GM23338 (cell line): ENCODE measurements around the gene MFRP. TPM values are rescaled to one million over a fixed set of nuclear protein-coding genes. Genes with fewer than 3 reads are reported as not detected.

Experiments
- ATAC-seq: fragments of 200-7000 bp; cut with Tn5 transposase; 3 replicates; pipeline ENCODE4 v1.9.1; 2020
- DNase-seq: peaks from one replicate; pipeline ENCODE4 v3.0.0-alpha.2; 2015; ENCODE audit warnings: low spot score
- H2AFZ ChIP-seq: fragments of 200-600 bp; sonication (generic); 2 replicates; pipeline ENCODE4 v1.8.0; 2016; ENCODE audit warnings: antibody characterized with exemption, mild to moderate bottlenecking, moderate library complexity
- H3F3A ChIP-seq: fragments of 200-600 bp; sonication (generic); replicated peaks from 2 replicates; pipeline ENCODE4 v1.8.0; 2017; ENCODE audit warnings: antibody characterized with exemption, mixed run types, low read depth
- H3K27ac ChIP-seq: fragments of 200-600 bp; sonication (generic); 2 replicates; pipeline ENCODE4 v1.6.1; 2016; ENCODE audit warnings: low read depth
- H3K27me3 ChIP-seq: fragments of 200-600 bp; sonication (generic); 2 replicates; pipeline ENCODE4 v1.8.0; 2016; ENCODE audit warnings: mild to moderate bottlenecking, mixed run types, moderate library complexity; ENCODE audit not compliant: insufficient read depth
- H3K36me3 ChIP-seq: fragments of 200-600 bp; sonication (generic); 2 replicates; pipeline ENCODE4 v1.8.0; 2016; ENCODE audit warnings: mild to moderate bottlenecking; ENCODE audit not compliant: insufficient read depth
- H3K4me1 ChIP-seq: fragments of 200-600 bp; sonication (generic); 2 replicates; pipeline ENCODE4 v1.8.0; 2016; ENCODE audit warnings: mild to moderate bottlenecking, moderate library complexity; ENCODE audit not compliant: insufficient read depth
- H3K4me2 ChIP-seq: fragments of 200-600 bp; sonication (generic); 2 replicates; pipeline ENCODE4 v1.7.1; 2017; ENCODE audit warnings: mixed run types
- H3K4me3 ChIP-seq: fragments of 200-600 bp; sonication (generic); 2 replicates; pipeline ENCODE4 v1.6.1; 2016; ENCODE audit warnings: mixed run types
- H3K79me2 ChIP-seq: fragments of 200-600 bp; sonication (generic); replicated peaks from 2 replicates; pipeline ENCODE4 v1.8.0; 2017; ENCODE audit warnings: mild to moderate bottlenecking; ENCODE audit not compliant: insufficient read depth
- H3K9me2 ChIP-seq: fragments of 200-600 bp; sonication (generic); 2 replicates; pipeline ENCODE4 v1.8.0; 2017; ENCODE audit not compliant: insufficient read depth
- H4K20me1 ChIP-seq: fragments of 200-600 bp; sonication (generic); replicated peaks from 2 replicates; pipeline ENCODE4 v1.8.0; 2017; ENCODE audit warnings: mild to moderate bottlenecking; ENCODE audit not compliant: insufficient read depth
- H3K27ac Mint-ChIP-seq: 2 replicates; pipeline ENCODE4 v1.8.0; 2020; ENCODE audit warnings: inconsistent platforms, mild to moderate bottlenecking, moderate library complexity, mixed read lengths
- H3K27me3 Mint-ChIP-seq: 3 replicates; pipeline ENCODE4 v1.8.0; 2022; ENCODE audit warnings: low read depth, mild to moderate bottlenecking, moderate library complexity, mixed read lengths, inconsistent platforms; ENCODE audit not compliant: insufficient read depth, poor library complexity
- H3K36me3 Mint-ChIP-seq: 3 replicates; pipeline ENCODE4 v1.8.0; 2021; ENCODE audit warnings: low read depth, mild to moderate bottlenecking, inconsistent platforms, moderate library complexity, mixed read lengths
- H3K4me1 Mint-ChIP-seq: 3 replicates; pipeline ENCODE4 v1.8.0; 2020; ENCODE audit warnings: mild to moderate bottlenecking, inconsistent platforms, mixed read lengths
- H3K4me3 Mint-ChIP-seq: 3 replicates; pipeline ENCODE4 v1.8.0; 2021; ENCODE audit warnings: moderate library complexity, mild to moderate bottlenecking, inconsistent platforms, mixed read lengths
- H3K9me3 Mint-ChIP-seq: 3 replicates; pipeline ENCODE4 v1.8.0; 2020; ENCODE audit warnings: moderate library complexity, mild to moderate bottlenecking, inconsistent platforms, mixed read lengths
- EZH2 ChIP-seq: fragments of 200-600 bp; sonication (generic); IDR thresholded peaks from one replicate; pipeline ENCODE4 v1.8.0; 2017; ENCODE audit warnings: antibody characterized with exemption, mild to moderate bottlenecking, low read depth; ENCODE audit not compliant: unreplicated experiment
- JUNB ChIP-seq: IDR thresholded peaks from one replicate; pipeline ENCODE4 v1.6.1; 2016; ENCODE audit warnings: antibody characterized with exemption; ENCODE audit not compliant: unreplicated experiment
- NANOG ChIP-seq: IDR thresholded peaks from 2 replicates; pipeline ENCODE4 v1.6.1; 2016; ENCODE audit warnings: antibody characterized with exemption, borderline replicate concordance
- POLR2AphosphoS5 ChIP-seq: IDR thresholded peaks from 2 replicates; pipeline ENCODE4 v1.6.1; 2016; ENCODE audit warnings: antibody characterized with exemption, low read depth
- STAT1 ChIP-seq: IDR thresholded peaks from one replicate; pipeline ENCODE4 v1.6.1; 2016; ENCODE audit warnings: antibody characterized with exemption; ENCODE audit not compliant: unreplicated experiment
- ZNF114 ChIP-seq: fragments of 250-450 bp; sonication (Bioruptor Pico); IDR thresholded peaks from 2 replicates; pipeline ENCODE4 v1.5.0; 2020; ENCODE audit warnings: mild to moderate bottlenecking, moderate library complexity
- ZNF331 ChIP-seq: fragments of 250-450 bp; sonication (Bioruptor Pico); IDR thresholded peaks from 2 replicates; pipeline ENCODE4 v1.5.0; 2020; ENCODE audit warnings: low read depth, mild to moderate bottlenecking, moderate library complexity
- polyA plus RNA-seq: library from polyadenylated mRNA; unstranded; fragments of >200 nt; fragmentation: Nextera tagmentation; extraction: Ambion mirVana; gene quantifications from 2 replicates; pipeline ENCODE4 v1.2.1, GENCODE V29; 2016
- total RNA-seq: library from RNA; depleted of rRNA; stranded (reverse); fragments of >200 nt; shearing (Covaris generic); gene quantifications from 2 replicates; pipeline ENCODE4 v1.2.3, GENCODE V29; 2014
- TF ChIP-seq, protein P1 (sequence below), 2 experiments: fragments of 200-600 bp in 1 of 2; sonication (generic) in 1 of 2; conservative IDR thresholded peaks; 2 replicates each; pipeline versions ENCODE4 v1.5.1 to v1.6.1; 2016 to 2017; ENCODE audit warnings: antibody characterized with exemption in 2 of 2, low read depth in 2 of 2, mild to moderate bottlenecking in 2 of 2, moderate library complexity in 1 of 2
- TF ChIP-seq, protein P2 (sequence below): IDR thresholded peaks from 2 replicates; pipeline ENCODE4 v1.6.1; 2016; ENCODE audit warnings: antibody characterized with exemption

Gene MFRP
- total and polyA plus RNA-seq, 2 experiments from 2014 or later: 0.03 TPM; not detected in 1

DNA sequence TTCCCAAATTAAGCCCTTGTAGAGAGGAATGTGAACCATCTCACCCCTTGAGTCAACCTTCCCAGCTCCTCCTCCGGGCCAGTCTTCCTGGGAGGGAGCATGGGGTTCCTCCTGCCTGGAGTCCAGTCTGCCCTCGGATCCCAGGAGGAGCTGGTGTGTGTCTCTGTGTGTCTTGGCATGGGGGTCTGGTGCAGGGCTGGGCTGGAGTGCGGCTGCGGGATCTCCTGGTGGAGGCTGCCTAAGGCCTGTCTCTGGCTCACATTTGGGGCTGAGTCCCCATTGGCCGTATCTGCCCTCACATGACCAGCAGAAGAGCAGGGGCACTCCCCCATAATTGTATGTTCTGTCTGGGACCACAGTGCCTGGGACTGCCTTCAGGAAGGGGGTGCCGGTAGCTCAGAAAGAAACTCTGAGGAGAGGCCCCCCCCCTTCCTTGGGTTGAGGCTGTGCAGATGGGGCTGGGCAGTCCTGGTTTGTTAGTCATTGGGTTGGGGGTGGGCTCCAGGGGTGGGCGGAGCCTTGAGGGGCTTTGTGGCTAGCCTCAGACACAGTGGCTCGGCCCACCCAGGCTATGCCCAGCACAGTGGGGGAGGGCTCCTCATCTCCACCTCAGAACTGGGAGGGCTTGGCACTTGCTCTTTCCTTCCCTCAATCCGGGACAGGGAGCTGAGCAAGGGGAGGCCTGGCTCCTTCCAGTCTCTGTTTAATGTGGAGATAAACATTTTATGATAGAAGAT lies 8.8 kb downstream of the MFRP start:
- Histone ChIP-seq H3K36me3 (no peaks in the 10 kb centered on the region; the same call in 1 of the 2 replicates), H3K27me3 (peaks cover 41% of the 10 kb centered on the region), H3K4me1 (peaks cover 46% of the 10 kb centered on the region), H2AFZ (no peak overlapping the region), H4K20me1 (no peaks in the 10 kb centered on the region), H3F3A (peaks cover 23% of the 10 kb centered on the region), H3K4me2 (peak overlapping the region; percentile 79), H3K79me2 (peaks cover 22% of the 10 kb centered on the region), H3K27ac (peak overlapping the region; percentile 75), H3K4me3 (peak overlapping the region; percentile 76), H3K9me2 (no peaks in the 10 kb centered on the region)
- ATAC-seq: peak; percentile 15
- peaks cover 16% of the 10 kb centered on the region; the same call in 2 of the 3 replicates for H3K36me3 Mint-ChIP-seq
- H3K27ac Mint-ChIP-seq: peak overlapping the region; percentile 90
- peak overlapping the region; percentile 100 for H3K4me3 Mint-ChIP-seq
- TF ChIP-seq ZNF114 (CRISPR knock-in tag) (no peak), POLR2AphosphoS5 (peak; percentile 51)
- TF ChIP-seq, protein P1, sequence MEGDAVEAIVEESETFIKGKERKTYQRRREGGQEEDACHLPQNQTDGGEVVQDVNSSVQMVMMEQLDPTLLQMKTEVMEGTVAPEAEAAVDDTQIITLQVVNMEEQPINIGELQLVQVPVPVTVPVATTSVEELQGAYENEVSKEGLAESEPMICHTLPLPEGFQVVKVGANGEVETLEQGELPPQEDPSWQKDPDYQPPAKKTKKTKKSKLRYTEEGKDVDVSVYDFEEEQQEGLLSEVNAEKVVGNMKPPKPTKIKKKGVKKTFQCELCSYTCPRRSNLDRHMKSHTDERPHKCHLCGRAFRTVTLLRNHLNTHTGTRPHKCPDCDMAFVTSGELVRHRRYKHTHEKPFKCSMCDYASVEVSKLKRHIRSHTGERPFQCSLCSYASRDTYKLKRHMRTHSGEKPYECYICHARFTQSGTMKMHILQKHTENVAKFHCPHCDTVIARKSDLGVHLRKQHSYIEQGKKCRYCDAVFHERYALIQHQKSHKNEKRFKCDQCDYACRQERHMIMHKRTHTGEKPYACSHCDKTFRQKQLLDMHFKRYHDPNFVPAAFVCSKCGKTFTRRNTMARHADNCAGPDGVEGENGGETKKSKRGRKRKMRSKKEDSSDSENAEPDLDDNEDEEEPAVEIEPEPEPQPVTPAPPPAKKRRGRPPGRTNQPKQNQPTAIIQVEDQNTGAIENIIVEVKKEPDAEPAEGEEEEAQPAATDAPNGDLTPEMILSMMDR (conservative IDR thresholded peaks at IDR 0.05; ENCODE audit: low read depth in 2 of 2): no peak
- TF ChIP-seq, protein P2, sequence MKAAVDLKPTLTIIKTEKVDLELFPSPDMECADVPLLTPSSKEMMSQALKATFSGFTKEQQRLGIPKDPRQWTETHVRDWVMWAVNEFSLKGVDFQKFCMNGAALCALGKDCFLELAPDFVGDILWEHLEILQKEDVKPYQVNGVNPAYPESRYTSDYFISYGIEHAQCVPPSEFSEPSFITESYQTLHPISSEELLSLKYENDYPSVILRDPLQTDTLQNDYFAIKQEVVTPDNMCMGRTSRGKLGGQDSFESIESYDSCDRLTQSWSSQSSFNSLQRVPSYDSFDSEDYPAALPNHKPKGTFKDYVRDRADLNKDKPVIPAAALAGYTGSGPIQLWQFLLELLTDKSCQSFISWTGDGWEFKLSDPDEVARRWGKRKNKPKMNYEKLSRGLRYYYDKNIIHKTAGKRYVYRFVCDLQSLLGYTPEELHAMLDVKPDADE: no peak
- peak; percentile 84 for DNase-seq
- H3K9me3 Mint-ChIP-seq: no peaks in the 10 kb centered on the region; the same call in 2 of the 3 replicates
- H3K27me3 Mint-ChIP-seq: peaks cover 45% of the 10 kb centered on the region
- peaks cover 59% of the 10 kb centered on the region for H3K4me1 Mint-ChIP-seq

DNA sequence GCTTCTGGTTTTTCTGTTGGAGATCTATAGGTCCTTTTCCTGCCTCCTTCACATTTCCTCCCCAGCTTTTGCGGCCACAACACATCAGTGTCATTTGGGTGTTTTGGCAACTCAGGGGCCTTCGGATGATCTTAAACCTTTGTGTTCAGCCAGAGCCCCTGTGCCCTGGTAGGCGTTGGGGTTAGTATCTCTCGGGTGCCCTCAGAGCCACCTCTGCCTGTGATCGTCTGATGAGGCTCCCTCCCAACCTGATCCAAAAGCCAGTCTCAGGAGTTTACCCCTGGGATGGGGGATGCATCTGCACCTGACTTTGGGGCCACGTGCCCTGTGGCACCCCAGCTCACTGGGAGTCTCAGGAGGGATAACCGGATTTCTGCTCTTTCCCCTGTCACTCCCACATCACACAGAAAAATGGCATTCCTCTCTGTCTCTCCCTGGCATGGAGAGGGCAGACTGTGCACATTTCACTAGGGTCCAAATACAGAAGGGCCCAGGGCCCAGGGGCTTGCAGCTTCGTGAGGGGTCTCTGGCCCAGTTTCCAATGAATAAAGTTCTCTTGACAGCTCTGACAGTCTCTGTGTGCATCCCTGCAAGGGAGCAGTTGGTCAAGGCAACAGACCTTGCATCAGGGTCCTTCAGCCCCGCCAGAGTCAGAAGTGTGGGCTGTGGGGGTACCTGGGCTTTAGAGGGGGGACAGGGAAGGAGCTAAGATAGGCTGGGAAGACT lies 9.6 kb downstream of the MFRP start:
- Mint-ChIP-seq H3K4me1 (peaks cover 59% of the 10 kb centered on the region), H3K36me3 (peaks cover 16% of the 10 kb centered on the region; the same call in 2 of the 3 replicates), H3K9me3 (no peaks in the 10 kb centered on the region; the same call in 2 of the 3 replicates), H3K27me3 (peaks cover 44% of the 10 kb centered on the region), H3K27ac (peak overlapping the region; percentile 90), H3K4me3 (peak overlapping the region; percentile 100)
- no peak overlapping the region for H2AFZ ChIP-seq
- DNase-seq (no peak), ATAC-seq (no peak)
- H4K20me1 ChIP-seq: no peaks in the 10 kb centered on the region
- peaks cover 25% of the 10 kb centered on the region for H3F3A ChIP-seq
- peak overlapping the region; percentile 75 for H3K27ac ChIP-seq
- no peaks in the 10 kb centered on the region; the same call in 1 of the 2 replicates for H3K36me3 ChIP-seq
- peaks cover 34% of the 10 kb centered on the region for H3K27me3 ChIP-seq
- H3K79me2 ChIP-seq: peaks cover 22% of the 10 kb centered on the region
- no peaks in the 10 kb centered on the region for H3K9me2 ChIP-seq
- peak overlapping the region; percentile 79 for H3K4me2 ChIP-seq
- peak overlapping the region; percentile 76 for H3K4me3 ChIP-seq
- peaks cover 46% of the 10 kb centered on the region for H3K4me1 ChIP-seq
- TF ChIP-seq EZH2 (no peak), JUNB (no peak), ZNF331 (CRISPR knock-in tag) (no peak), NANOG (no peak), STAT1 (no peak), ZNF114 (CRISPR knock-in tag) (no peak), POLR2AphosphoS5 (no peak)
- TF ChIP-seq, protein P1 (conservative IDR thresholded peaks at IDR 0.05; ENCODE audit: low read depth in 2 of 2): no peak
